ENCODE results near the gene PDZD4.

DNA sequence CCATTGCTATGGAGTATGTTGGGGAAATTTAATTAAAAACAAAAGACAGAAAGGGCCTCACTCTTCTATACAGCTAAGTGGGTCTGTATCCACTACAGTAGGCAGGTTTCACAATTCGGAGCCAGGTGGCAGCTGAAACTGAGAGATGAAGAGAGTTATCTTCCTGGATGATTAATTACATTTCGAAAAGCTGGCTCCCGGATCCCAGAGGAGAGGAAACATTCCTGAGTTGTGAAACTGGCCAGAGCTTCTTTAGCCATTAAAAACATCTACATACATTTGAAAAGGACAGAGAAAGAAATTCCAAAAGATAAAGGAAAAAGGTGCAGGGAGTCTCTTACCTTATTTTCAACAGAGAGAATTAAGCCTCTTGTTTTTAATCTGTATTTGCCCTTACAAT is 15.5 kb upstream of the PDZD4 start:
- TF ChIP-seq, protein P1, sequence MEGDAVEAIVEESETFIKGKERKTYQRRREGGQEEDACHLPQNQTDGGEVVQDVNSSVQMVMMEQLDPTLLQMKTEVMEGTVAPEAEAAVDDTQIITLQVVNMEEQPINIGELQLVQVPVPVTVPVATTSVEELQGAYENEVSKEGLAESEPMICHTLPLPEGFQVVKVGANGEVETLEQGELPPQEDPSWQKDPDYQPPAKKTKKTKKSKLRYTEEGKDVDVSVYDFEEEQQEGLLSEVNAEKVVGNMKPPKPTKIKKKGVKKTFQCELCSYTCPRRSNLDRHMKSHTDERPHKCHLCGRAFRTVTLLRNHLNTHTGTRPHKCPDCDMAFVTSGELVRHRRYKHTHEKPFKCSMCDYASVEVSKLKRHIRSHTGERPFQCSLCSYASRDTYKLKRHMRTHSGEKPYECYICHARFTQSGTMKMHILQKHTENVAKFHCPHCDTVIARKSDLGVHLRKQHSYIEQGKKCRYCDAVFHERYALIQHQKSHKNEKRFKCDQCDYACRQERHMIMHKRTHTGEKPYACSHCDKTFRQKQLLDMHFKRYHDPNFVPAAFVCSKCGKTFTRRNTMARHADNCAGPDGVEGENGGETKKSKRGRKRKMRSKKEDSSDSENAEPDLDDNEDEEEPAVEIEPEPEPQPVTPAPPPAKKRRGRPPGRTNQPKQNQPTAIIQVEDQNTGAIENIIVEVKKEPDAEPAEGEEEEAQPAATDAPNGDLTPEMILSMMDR (IDR thresholded peaks at IDR 0.05; ENCODE audit: low read depth, low read length) = no peak
- no peak for TF ChIP-seq EZH2phosphoT487 (IDR thresholded peaks at IDR 0.05; ENCODE audit: low read depth)
